ENCODE measurements around the gene ZNF746. TPM values are rescaled to one million over a fixed set of nuclear protein-coding genes. Genes with fewer than 3 reads are reported as not detected.
A peak's percentile ranks its signal among the peaks of the same experiment; 100 is the strongest.

ZNF746 gene
- total RNA-seq: 10 to 100 TPM; 15.3 to 15.5 TPM

GRCh38 chr7:149497467-149498261, at the start of gene ZNF746:
TSS of gene ZNF746 (minus strand) at chr7:149497809. CDS start at chr7:149497536, 273 bp downstream.
- H3K27ac Mint-ChIP-seq: peak within 1 kb of the TSS; percentile 95 to 98
- H3K36me3 Mint-ChIP-seq: peaks cover 6 to 11% of the 10 kb centered on the region in 2 donors
- H3K9me3 Mint-ChIP-seq: no peaks in the 10 kb centered on the region
- DNase-seq (ENCODE audit: low spot score in 2 of 2) (peak; percentile 83 to 84), ATAC-seq (peak; percentile 93 to 96)

GRCh38 chr7:149547126-149547525, 49.5 kb upstream of the ZNF746 start:
- Mint-ChIP-seq H3K27ac (no peak overlapping the region), H3K36me3 (peaks cover 16 to 22% of the 10 kb centered on the region in 2 donors), H3K9me3 (no peaks in the 10 kb centered on the region)
- no peak for DNase-seq (ENCODE audit: low spot score in 2 of 2)
- ATAC-seq: no peak

GRCh38 chr7:149546331-149546730, 48.7 kb upstream of the ZNF746 start:
- no peak for DNase-seq (ENCODE audit: low spot score in 2 of 2)
- peaks cover 16 to 21% of the 10 kb centered on the region in 2 donors for H3K36me3 Mint-ChIP-seq
- H3K27ac Mint-ChIP-seq: peak overlapping the region in 1 of 2 donors; percentile 5
- no peaks in the 10 kb centered on the region for H3K9me3 Mint-ChIP-seq
- ATAC-seq: no peak

- ATAC-seq: peak; percentile 64 to 77
- no peak overlapping the region for H3K27ac Mint-ChIP-seq
- no peak for DNase-seq (ENCODE audit: low spot score in 2 of 2)
- H3K9me3 Mint-ChIP-seq: peaks cover 0 to 3% of the 10 kb centered on the region in 2 donors
- H3K36me3 Mint-ChIP-seq: peaks cover 11 to 30% of the 10 kb centered on the region in 2 donors
Measured at GRCh38 chr7:149544028-149544427, 46.4 kb upstream of the ZNF746 start.

GRCh38 chr7:149532654-149533053, 35.0 kb upstream of the ZNF746 start:
- H3K27ac Mint-ChIP-seq: no peak overlapping the region
- DNase-seq (ENCODE audit: low spot score in 2 of 2) (no peak), ATAC-seq (no peak)
- H3K36me3 Mint-ChIP-seq: peaks cover 24 to 44% of the 10 kb centered on the region in 2 donors
- H3K9me3 Mint-ChIP-seq: peaks cover 18 to 24% of the 10 kb centered on the region in 2 donors

- Mint-ChIP-seq H3K9me3 (peaks cover 18 to 19% of the 10 kb centered on the region in 2 donors), H3K36me3 (peaks cover 27 to 46% of the 10 kb centered on the region in 2 donors), H3K27ac (no peak overlapping the region)
- ATAC-seq (no peak), DNase-seq (ENCODE audit: low spot score in 2 of 2) (no peak)
Measured at GRCh38 chr7:149529136-149529718, 31.6 kb upstream of the ZNF746 start.

GRCh38 chr7:149527414-149527813, 29.8 kb upstream of the ZNF746 start:
- no peak for DNase-seq (ENCODE audit: low spot score in 2 of 2)
- ATAC-seq: no peak
- Mint-ChIP-seq H3K9me3 (peaks cover 18 to 19% of the 10 kb centered on the region in 2 donors), H3K27ac (no peak overlapping the region), H3K36me3 (peaks cover 23 to 37% of the 10 kb centered on the region in 2 donors)

- Mint-ChIP-seq H3K27ac (no peak overlapping the region), H3K36me3 (peaks cover 23 to 28% of the 10 kb centered on the region in 2 donors), H3K9me3 (peaks cover 18 to 19% of the 10 kb centered on the region in 2 donors)
- no peak for ATAC-seq
- DNase-seq (ENCODE audit: low spot score in 2 of 2): no peak
Measured at GRCh38 chr7:149525280-149525679, 27.7 kb upstream of the ZNF746 start.

GRCh38 chr7:149524394-149524793, 26.8 kb upstream of the ZNF746 start:
- Mint-ChIP-seq H3K27ac (no peak overlapping the region), H3K36me3 (peaks cover 19% of the 10 kb centered on the region in 2 donors), H3K9me3 (peaks cover 11% of the 10 kb centered on the region in 2 donors)
- ATAC-seq: no peak
- DNase-seq (ENCODE audit: low spot score in 2 of 2): no peak

- ATAC-seq (no peak), DNase-seq (ENCODE audit: low spot score in 2 of 2) (no peak)
- H3K9me3 Mint-ChIP-seq: peaks cover 34 to 39% of the 10 kb centered on the region in 2 donors
- peaks cover 21 to 37% of the 10 kb centered on the region in 2 donors for H3K36me3 Mint-ChIP-seq
- H3K27ac Mint-ChIP-seq: no peak overlapping the region
Measured at GRCh38 chr7:149510248-149510647, 12.6 kb upstream of the ZNF746 start.

GRCh38 chr7:149509774-149510173, 12.2 kb upstream of the ZNF746 start:
- peaks cover 26 to 37% of the 10 kb centered on the region in 2 donors for H3K36me3 Mint-ChIP-seq
- no peak for ATAC-seq
- H3K9me3 Mint-ChIP-seq: peaks cover 31 to 44% of the 10 kb centered on the region in 2 donors
- no peak overlapping the region for H3K27ac Mint-ChIP-seq
- DNase-seq (ENCODE audit: low spot score in 2 of 2): no peak

- DNase-seq (ENCODE audit: low spot score in 2 of 2): no peak
- Mint-ChIP-seq H3K27ac (no peak overlapping the region), H3K36me3 (peaks cover 19 to 20% of the 10 kb centered on the region in 2 donors), H3K9me3 (peaks cover 10 to 29% of the 10 kb centered on the region in 2 donors)
- no peak for ATAC-seq
Measured at GRCh38 chr7:149505551-149505950, 7.9 kb upstream of the ZNF746 start.

GRCh38 chr7:149501651-149502050, 4.0 kb upstream of the ZNF746 start:
- ATAC-seq (no peak), DNase-seq (ENCODE audit: low spot score in 2 of 2) (no peak)
- H3K9me3 Mint-ChIP-seq: peaks cover 3 to 15% of the 10 kb centered on the region in 2 donors
- no peak overlapping the region for H3K27ac Mint-ChIP-seq
- H3K36me3 Mint-ChIP-seq: peaks cover 9 to 16% of the 10 kb centered on the region in 2 donors

GRCh38 chr7:149500910-149501309, 3.3 kb upstream of the ZNF746 start:
- no peak for ATAC-seq
- H3K27ac Mint-ChIP-seq: no peak overlapping the region
- H3K9me3 Mint-ChIP-seq: peaks cover 3 to 10% of the 10 kb centered on the region in 2 donors
- H3K36me3 Mint-ChIP-seq: peaks cover 11 to 17% of the 10 kb centered on the region in 2 donors
- no peak for DNase-seq (ENCODE audit: low spot score in 2 of 2)

- ATAC-seq (no peak), DNase-seq (ENCODE audit: low spot score in 2 of 2) (no peak)
- Mint-ChIP-seq H3K27ac (no peak overlapping the region), H3K9me3 (peaks cover 0 to 5% of the 10 kb centered on the region in 2 donors), H3K36me3 (peaks cover 6 to 10% of the 10 kb centered on the region in 2 donors)
Measured at GRCh38 chr7:149500201-149500600, 2.6 kb upstream of the ZNF746 start.

GRCh38 chr7:149498811-149499210, 1.2 kb upstream of the ZNF746 start:
- Mint-ChIP-seq H3K36me3 (peaks cover 6 to 7% of the 10 kb centered on the region in 2 donors), H3K27ac (no peak overlapping the region), H3K9me3 (no peaks in the 10 kb centered on the region)
- DNase-seq (ENCODE audit: low spot score in 2 of 2) (no peak), ATAC-seq (no peak)

GRCh38 chr7:149496642-149497391, 792 bp downstream of the ZNF746 start:
- Mint-ChIP-seq H3K27ac (peak overlapping the region; percentile 95 to 98), H3K36me3 (peaks cover 6 to 11% of the 10 kb centered on the region in 2 donors), H3K9me3 (no peaks in the 10 kb centered on the region)
- peak in 1 of 2 donors; percentile 36 for DNase-seq (ENCODE audit: low spot score in 2 of 2)
- ATAC-seq: peak; percentile 29 to 33

All from activated naive CD4-positive, alpha-beta T cell treated with anti-CD3 and anti-CD28 coated beads, Interleukin-2, amount 50 U/mL, for 72 hours (primary cell).